ENCODE measurements around the gene PTPN1. TPM values are rescaled to one million over a fixed set of nuclear protein-coding genes. Genes with fewer than 3 reads are reported as not detected.

Gene PTPN1
- total and polyA plus RNA-seq, 2 donors (not counting 3 experiments of a cell fraction or from before 2014, with no cell fraction given), result 41.1 to 64.3 TPM

- Histone ChIP-seq H3K9ac (replicated peaks; ENCODE audit: extremely low read depth, insufficient read depth, low read length) (peak overlapping the region; percentile 69), H3K36me3 (ENCODE audit: control insufficient read depth in 2 of 2, extremely low read depth in 1 of 2, insufficient read depth in 2 of 2, low read length in 2 of 2) (peaks cover 5 to 9% of the 10 kb centered on the region in 2 experiments), H3K79me2 (ENCODE audit: control insufficient read depth, insufficient read depth, low read length) (peaks cover 64% of the 10 kb centered on the region), H3K4me1 (ENCODE audit: control insufficient read depth, extremely low read depth, insufficient read depth, low read length) (peaks cover 47% of the 10 kb centered on the region), H4K20me1 (replicated peaks; ENCODE audit: control insufficient read depth, extremely low read depth, insufficient read depth, low read length) (no peaks in the 10 kb centered on the region), H3K9me1 (replicated peaks; ENCODE audit: control insufficient read depth, extremely low read depth, insufficient read depth, low read length) (no peaks in the 10 kb centered on the region), H3K4me2 (ENCODE audit: insufficient read depth, low read length) (peak overlapping the region; percentile 56), H3K27me3 (ENCODE audit: control insufficient read depth in 2 of 2, insufficient read depth in 2 of 2, low read length in 2 of 2) (no peaks in the 10 kb centered on the region), H3K4me3 (replicated peaks in 1 of 3; ENCODE audit: insufficient read depth in 1 of 3, low read depth in 1 of 3, low read length in 3 of 3) (no peak overlapping the region), H2AFZ (ENCODE audit: low read depth, low read length) (no peak overlapping the region), H3K27ac (ENCODE audit: insufficient read depth, low read depth, low read length) (peak overlapping the region; percentile 84), H3K9me3 (replicated peaks; ENCODE audit: control insufficient read depth, insufficient read depth, low read length) (no peaks in the 10 kb centered on the region)
- POLR2A ChIA-PET, result no interaction called here
- dilution Hi-C loops (cut with MboI; ENCODE audit: extremely low pct_ligation_motif_present, low sequenced_read_pairs) (no loop called here), intact Hi-C loops (cut with micrococcal nuclease) (no loop called here)
- CTCF ChIA-PET, result interaction anchor here (2.1 to 11.7 kb wide), 3 partner anchors 13 to 46 kb away, joined by 7 to 99 read pairs (median 25); no protein-coding TSS in a partner anchor
- no peak for DNase-seq (ENCODE audit: low read depth, low spot score)
- no TSS peak for BruUV-seq (replicated peaks)
- TF ChIP-seq CTCF (IDR thresholded peaks at IDR 0.05; ENCODE audit: extremely low read depth in 1 of 2, insufficient read depth in 1 of 2, low read depth in 1 of 2, low read length in 2 of 2), result no peak
- FAIRE-seq, result no peak
Observed at GRCh38 chr20:50559856-50560638, 49.9 kb downstream of the PTPN1 start.

GRCh38 chr20:50560867-50561266, 50.7 kb downstream of the PTPN1 start:
- Histone ChIP-seq H3K9ac (replicated peaks; ENCODE audit: extremely low read depth, insufficient read depth, low read length) (peak overlapping the region; percentile 69), H3K4me1 (ENCODE audit: control insufficient read depth, extremely low read depth, insufficient read depth, low read length) (peaks cover 47% of the 10 kb centered on the region), H3K27ac (ENCODE audit: insufficient read depth, low read depth, low read length) (peak overlapping the region; percentile 84), H3K9me1 (replicated peaks; ENCODE audit: control insufficient read depth, extremely low read depth, insufficient read depth, low read length) (no peaks in the 10 kb centered on the region), H2AFZ (ENCODE audit: low read depth, low read length) (no peak overlapping the region), H3K9me3 (replicated peaks; ENCODE audit: control insufficient read depth, insufficient read depth, low read length) (no peaks in the 10 kb centered on the region), H3K79me2 (ENCODE audit: control insufficient read depth, insufficient read depth, low read length) (peaks cover 64% of the 10 kb centered on the region), H3K4me3 (replicated peaks in 1 of 3; ENCODE audit: insufficient read depth in 1 of 3, low read depth in 1 of 3, low read length in 3 of 3) (peak overlapping the region in 1 of 3 experiments; percentile 3), H4K20me1 (replicated peaks; ENCODE audit: control insufficient read depth, extremely low read depth, insufficient read depth, low read length) (no peaks in the 10 kb centered on the region), H3K36me3 (ENCODE audit: control insufficient read depth in 2 of 2, extremely low read depth in 1 of 2, insufficient read depth in 2 of 2, low read length in 2 of 2) (peaks cover 7 to 12% of the 10 kb centered on the region in 2 experiments), H3K27me3 (ENCODE audit: control insufficient read depth in 2 of 2, insufficient read depth in 2 of 2, low read length in 2 of 2) (no peaks in the 10 kb centered on the region), H3K4me2 (ENCODE audit: insufficient read depth, low read length) (peak overlapping the region; percentile 50)
- intact Hi-C loops (cut with micrococcal nuclease) (loop anchor here (1.0 kb wide), 3 partner anchors 20 to 51 kb away; partner anchors contain the start of gene PTPN1), dilution Hi-C loops (cut with MboI; ENCODE audit: extremely low pct_ligation_motif_present, low sequenced_read_pairs) (no loop called here)
- no TSS peak for BruUV-seq (replicated peaks)
- CTCF ChIA-PET, result interaction anchor here (0.7 to 11.7 kb wide), 10 partner anchors 7 to 99 kb away, joined by 3 to 99 read pairs (median 7); no protein-coding TSS in a partner anchor
- FAIRE-seq (no peak), DNase-seq (ENCODE audit: low read depth, low spot score) (no peak)
- TF ChIP-seq FOS (IDR thresholded peaks at IDR 0.05; ENCODE audit: borderline replicate concordance, insufficient read depth, low read length) (no peak), EZH2 (IDR thresholded peaks at IDR 0.05; ENCODE audit: borderline replicate concordance, low read depth, low read length, severe bottlenecking) (no peak), POLR2A (IDR thresholded peaks at IDR 0.05; ENCODE audit: low read depth, low read length) (no peak), MYC (IDR thresholded peaks at IDR 0.05; ENCODE audit: low read depth, low read length) (no peak), MAX (IDR thresholded peaks at IDR 0.05; ENCODE audit: insufficient read depth, insufficient read length) (no peak), JUN (IDR thresholded peaks at IDR 0.05; ENCODE audit: borderline replicate concordance, insufficient read depth, insufficient read length, low read depth) (no peak), GATA2 (IDR thresholded peaks at IDR 0.05; ENCODE audit: insufficient read depth, insufficient read length, low read depth, low read length) (no peak), CTCF (IDR thresholded peaks at IDR 0.05; ENCODE audit: extremely low read depth in 1 of 2, insufficient read depth in 1 of 2, low read depth in 1 of 2, low read length in 2 of 2) (no peak), POLR2AphosphoS5 (IDR thresholded peaks at IDR 0.05; ENCODE audit: insufficient read depth, low read depth, low read length) (no peak)
- POLR2A ChIA-PET, result interaction anchor here (0.6 to 1.6 kb wide), 4 partner anchors 17 to 51 kb away, joined by 3 to 16 read pairs (median 5); partner anchors contain the start of gene PTPN1

Data from endothelial cell of umbilical vein (primary cell).